GM23338 (cell line): ENCODE results near the gene ZNF10. TPM values are rescaled to one million over a fixed set of nuclear protein-coding genes. Genes with fewer than 3 reads are reported as not detected.

Experiments
- ATAC-seq: fragments of 200-7000 bp; cut with Tn5 transposase; 3 replicates; pipeline ENCODE4 v1.9.1; 2020
- DNase-seq: peaks from one replicate; pipeline ENCODE4 v3.0.0-alpha.2; 2015; ENCODE audit warnings: low spot score
- H2AFZ ChIP-seq: fragments of 200-600 bp; sonication (generic); 2 replicates; pipeline ENCODE4 v1.8.0; 2016; ENCODE audit warnings: antibody characterized with exemption, mild to moderate bottlenecking, moderate library complexity
- H3F3A ChIP-seq: fragments of 200-600 bp; sonication (generic); replicated peaks from 2 replicates; pipeline ENCODE4 v1.8.0; 2017; ENCODE audit warnings: antibody characterized with exemption, mixed run types, low read depth
- H3K27ac ChIP-seq: fragments of 200-600 bp; sonication (generic); 2 replicates; pipeline ENCODE4 v1.6.1; 2016; ENCODE audit warnings: low read depth
- H3K27me3 ChIP-seq: fragments of 200-600 bp; sonication (generic); 2 replicates; pipeline ENCODE4 v1.8.0; 2016; ENCODE audit warnings: mild to moderate bottlenecking, mixed run types, moderate library complexity; ENCODE audit not compliant: insufficient read depth
- H3K36me3 ChIP-seq: fragments of 200-600 bp; sonication (generic); 2 replicates; pipeline ENCODE4 v1.8.0; 2016; ENCODE audit warnings: mild to moderate bottlenecking; ENCODE audit not compliant: insufficient read depth
- H3K4me1 ChIP-seq: fragments of 200-600 bp; sonication (generic); 2 replicates; pipeline ENCODE4 v1.8.0; 2016; ENCODE audit warnings: mild to moderate bottlenecking, moderate library complexity; ENCODE audit not compliant: insufficient read depth
- H3K4me2 ChIP-seq: fragments of 200-600 bp; sonication (generic); 2 replicates; pipeline ENCODE4 v1.7.1; 2017; ENCODE audit warnings: mixed run types
- H3K4me3 ChIP-seq: fragments of 200-600 bp; sonication (generic); 2 replicates; pipeline ENCODE4 v1.6.1; 2016; ENCODE audit warnings: mixed run types
- H3K79me2 ChIP-seq: fragments of 200-600 bp; sonication (generic); replicated peaks from 2 replicates; pipeline ENCODE4 v1.8.0; 2017; ENCODE audit warnings: mild to moderate bottlenecking; ENCODE audit not compliant: insufficient read depth
- H3K9me2 ChIP-seq: fragments of 200-600 bp; sonication (generic); 2 replicates; pipeline ENCODE4 v1.8.0; 2017; ENCODE audit not compliant: insufficient read depth
- H4K20me1 ChIP-seq: fragments of 200-600 bp; sonication (generic); replicated peaks from 2 replicates; pipeline ENCODE4 v1.8.0; 2017; ENCODE audit warnings: mild to moderate bottlenecking; ENCODE audit not compliant: insufficient read depth
- H3K27ac Mint-ChIP-seq: 2 replicates; pipeline ENCODE4 v1.8.0; 2020; ENCODE audit warnings: inconsistent platforms, mild to moderate bottlenecking, moderate library complexity, mixed read lengths
- H3K27me3 Mint-ChIP-seq: 3 replicates; pipeline ENCODE4 v1.8.0; 2022; ENCODE audit warnings: low read depth, mild to moderate bottlenecking, moderate library complexity, mixed read lengths, inconsistent platforms; ENCODE audit not compliant: insufficient read depth, poor library complexity
- H3K36me3 Mint-ChIP-seq: 3 replicates; pipeline ENCODE4 v1.8.0; 2021; ENCODE audit warnings: low read depth, mild to moderate bottlenecking, inconsistent platforms, moderate library complexity, mixed read lengths
- H3K4me1 Mint-ChIP-seq: 3 replicates; pipeline ENCODE4 v1.8.0; 2020; ENCODE audit warnings: mild to moderate bottlenecking, inconsistent platforms, mixed read lengths
- H3K4me3 Mint-ChIP-seq: 3 replicates; pipeline ENCODE4 v1.8.0; 2021; ENCODE audit warnings: moderate library complexity, mild to moderate bottlenecking, inconsistent platforms, mixed read lengths
- H3K9me3 Mint-ChIP-seq: 3 replicates; pipeline ENCODE4 v1.8.0; 2020; ENCODE audit warnings: moderate library complexity, mild to moderate bottlenecking, inconsistent platforms, mixed read lengths
- CREB1 ChIP-seq: fragments of 250-450 bp; sonication (Bioruptor Pico); IDR thresholded peaks from 2 replicates; pipeline ENCODE4 v1.5.0; 2020; ENCODE audit warnings: low read depth, mild to moderate bottlenecking, moderate library complexity
- ETS1 ChIP-seq: IDR thresholded peaks from 2 replicates; pipeline ENCODE4 v1.6.1; 2016; ENCODE audit warnings: antibody characterized with exemption
- EZH2 ChIP-seq: fragments of 200-600 bp; sonication (generic); IDR thresholded peaks from one replicate; pipeline ENCODE4 v1.8.0; 2017; ENCODE audit warnings: antibody characterized with exemption, mild to moderate bottlenecking, low read depth; ENCODE audit not compliant: unreplicated experiment
- EZH2phosphoT487 ChIP-seq: fragments of 200-600 bp; sonication (generic); IDR thresholded peaks from one replicate; pipeline ENCODE4 v1.8.1; 2018; ENCODE audit warnings: antibody characterized with exemption; ENCODE audit not compliant: unreplicated experiment
- JUNB ChIP-seq: IDR thresholded peaks from one replicate; pipeline ENCODE4 v1.6.1; 2016; ENCODE audit warnings: antibody characterized with exemption; ENCODE audit not compliant: unreplicated experiment
- NANOG ChIP-seq: IDR thresholded peaks from 2 replicates; pipeline ENCODE4 v1.6.1; 2016; ENCODE audit warnings: antibody characterized with exemption, borderline replicate concordance
- POLR2AphosphoS5 ChIP-seq: IDR thresholded peaks from 2 replicates; pipeline ENCODE4 v1.6.1; 2016; ENCODE audit warnings: antibody characterized with exemption, low read depth
- REST ChIP-seq: IDR thresholded peaks from one replicate; pipeline ENCODE4 v1.6.1; 2018; ENCODE audit warnings: antibody characterized with exemption; ENCODE audit not compliant: unreplicated experiment
- STAT1 ChIP-seq: IDR thresholded peaks from one replicate; pipeline ENCODE4 v1.6.1; 2016; ENCODE audit warnings: antibody characterized with exemption; ENCODE audit not compliant: unreplicated experiment
- ZNF114 ChIP-seq: fragments of 250-450 bp; sonication (Bioruptor Pico); IDR thresholded peaks from 2 replicates; pipeline ENCODE4 v1.5.0; 2020; ENCODE audit warnings: mild to moderate bottlenecking, moderate library complexity
- ZNF331 ChIP-seq: fragments of 250-450 bp; sonication (Bioruptor Pico); IDR thresholded peaks from 2 replicates; pipeline ENCODE4 v1.5.0; 2020; ENCODE audit warnings: low read depth, mild to moderate bottlenecking, moderate library complexity
- polyA plus RNA-seq: library from polyadenylated mRNA; unstranded; fragments of >200 nt; fragmentation: Nextera tagmentation; extraction: Ambion mirVana; gene quantifications from 2 replicates; pipeline ENCODE4 v1.2.1, GENCODE V29; 2016
- total RNA-seq: library from RNA; depleted of rRNA; stranded (reverse); fragments of >200 nt; shearing (Covaris generic); gene quantifications from 2 replicates; pipeline ENCODE4 v1.2.3, GENCODE V29; 2014
- TF ChIP-seq, protein P1 (sequence below), 2 experiments: fragments of 200-600 bp in 1 of 2; sonication (generic) in 1 of 2; conservative IDR thresholded peaks; 2 replicates each; pipeline versions ENCODE4 v1.5.1 to v1.6.1; 2016 to 2017; ENCODE audit warnings: antibody characterized with exemption in 2 of 2, low read depth in 2 of 2, mild to moderate bottlenecking in 2 of 2, moderate library complexity in 1 of 2
- TF ChIP-seq, protein P2 (sequence below): fragments of 250-450 bp; sonication (Bioruptor Pico); IDR thresholded peaks from 2 replicates; pipeline ENCODE4 v1.5.0; 2020; ENCODE audit warnings: mild to moderate bottlenecking, moderate library complexity

The ZNF10 gene
- total and polyA plus RNA-seq, 2 experiments from 2014 or later = 8.2 to 18.5 TPM

DNA sequence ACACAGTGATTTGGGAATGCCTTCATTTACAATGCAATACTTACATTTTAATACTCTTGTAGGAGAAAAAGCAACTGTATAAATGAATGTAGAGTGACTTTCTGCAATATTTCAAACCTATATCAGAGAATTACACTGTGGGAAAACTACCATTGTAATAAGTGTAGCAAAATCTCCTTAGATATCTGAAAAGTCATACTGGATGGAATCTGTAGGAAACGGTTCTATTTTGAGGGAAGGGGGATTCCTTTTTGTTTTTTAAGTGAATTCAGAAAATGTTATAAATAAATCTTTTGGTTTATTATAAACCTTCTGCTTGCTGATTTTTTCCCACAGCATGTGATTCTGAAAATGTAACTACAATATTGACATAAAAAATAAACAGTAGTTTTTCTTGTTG lies 23.3 kb upstream of the ZNF10 start:
- Histone ChIP-seq H3K36me3 (peaks cover 81% of the 10 kb centered on the region), H3F3A (no peaks in the 10 kb centered on the region), H3K4me3 (no peak overlapping the region), H4K20me1 (no peaks in the 10 kb centered on the region), H3K4me2 (no peak overlapping the region), H3K4me1 (no peaks in the 10 kb centered on the region), H3K27ac (no peak overlapping the region), H3K27me3 (no peaks in the 10 kb centered on the region), H3K9me2 (no peaks in the 10 kb centered on the region), H3K79me2 (peaks cover 14% of the 10 kb centered on the region; the same call in 1 of the 2 replicates), H2AFZ (no peak overlapping the region)
- Mint-ChIP-seq H3K4me3 (no peak overlapping the region), H3K36me3 (peaks cover 99% of the 10 kb centered on the region), H3K4me1 (no peaks in the 10 kb centered on the region), H3K27me3 (no peaks in the 10 kb centered on the region), H3K27ac (no peak overlapping the region), H3K9me3 (peaks cover 98% of the 10 kb centered on the region)
- TF ChIP-seq, protein P1, sequence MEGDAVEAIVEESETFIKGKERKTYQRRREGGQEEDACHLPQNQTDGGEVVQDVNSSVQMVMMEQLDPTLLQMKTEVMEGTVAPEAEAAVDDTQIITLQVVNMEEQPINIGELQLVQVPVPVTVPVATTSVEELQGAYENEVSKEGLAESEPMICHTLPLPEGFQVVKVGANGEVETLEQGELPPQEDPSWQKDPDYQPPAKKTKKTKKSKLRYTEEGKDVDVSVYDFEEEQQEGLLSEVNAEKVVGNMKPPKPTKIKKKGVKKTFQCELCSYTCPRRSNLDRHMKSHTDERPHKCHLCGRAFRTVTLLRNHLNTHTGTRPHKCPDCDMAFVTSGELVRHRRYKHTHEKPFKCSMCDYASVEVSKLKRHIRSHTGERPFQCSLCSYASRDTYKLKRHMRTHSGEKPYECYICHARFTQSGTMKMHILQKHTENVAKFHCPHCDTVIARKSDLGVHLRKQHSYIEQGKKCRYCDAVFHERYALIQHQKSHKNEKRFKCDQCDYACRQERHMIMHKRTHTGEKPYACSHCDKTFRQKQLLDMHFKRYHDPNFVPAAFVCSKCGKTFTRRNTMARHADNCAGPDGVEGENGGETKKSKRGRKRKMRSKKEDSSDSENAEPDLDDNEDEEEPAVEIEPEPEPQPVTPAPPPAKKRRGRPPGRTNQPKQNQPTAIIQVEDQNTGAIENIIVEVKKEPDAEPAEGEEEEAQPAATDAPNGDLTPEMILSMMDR (conservative IDR thresholded peaks at IDR 0.05; ENCODE audit: low read depth in 2 of 2) = no peak
- TF ChIP-seq ZNF331 (CRISPR knock-in tag) = no peak
- no peak for TF ChIP-seq POLR2AphosphoS5
- TF ChIP-seq STAT1 = no peak
- TF ChIP-seq ETS1 = no peak
- no peak for TF ChIP-seq EZH2
- no peak for TF ChIP-seq CREB1 (CRISPR knock-in tag)
- TF ChIP-seq REST = no peak
- TF ChIP-seq NANOG = no peak
- no peak for TF ChIP-seq EZH2phosphoT487
- TF ChIP-seq, protein P2, sequence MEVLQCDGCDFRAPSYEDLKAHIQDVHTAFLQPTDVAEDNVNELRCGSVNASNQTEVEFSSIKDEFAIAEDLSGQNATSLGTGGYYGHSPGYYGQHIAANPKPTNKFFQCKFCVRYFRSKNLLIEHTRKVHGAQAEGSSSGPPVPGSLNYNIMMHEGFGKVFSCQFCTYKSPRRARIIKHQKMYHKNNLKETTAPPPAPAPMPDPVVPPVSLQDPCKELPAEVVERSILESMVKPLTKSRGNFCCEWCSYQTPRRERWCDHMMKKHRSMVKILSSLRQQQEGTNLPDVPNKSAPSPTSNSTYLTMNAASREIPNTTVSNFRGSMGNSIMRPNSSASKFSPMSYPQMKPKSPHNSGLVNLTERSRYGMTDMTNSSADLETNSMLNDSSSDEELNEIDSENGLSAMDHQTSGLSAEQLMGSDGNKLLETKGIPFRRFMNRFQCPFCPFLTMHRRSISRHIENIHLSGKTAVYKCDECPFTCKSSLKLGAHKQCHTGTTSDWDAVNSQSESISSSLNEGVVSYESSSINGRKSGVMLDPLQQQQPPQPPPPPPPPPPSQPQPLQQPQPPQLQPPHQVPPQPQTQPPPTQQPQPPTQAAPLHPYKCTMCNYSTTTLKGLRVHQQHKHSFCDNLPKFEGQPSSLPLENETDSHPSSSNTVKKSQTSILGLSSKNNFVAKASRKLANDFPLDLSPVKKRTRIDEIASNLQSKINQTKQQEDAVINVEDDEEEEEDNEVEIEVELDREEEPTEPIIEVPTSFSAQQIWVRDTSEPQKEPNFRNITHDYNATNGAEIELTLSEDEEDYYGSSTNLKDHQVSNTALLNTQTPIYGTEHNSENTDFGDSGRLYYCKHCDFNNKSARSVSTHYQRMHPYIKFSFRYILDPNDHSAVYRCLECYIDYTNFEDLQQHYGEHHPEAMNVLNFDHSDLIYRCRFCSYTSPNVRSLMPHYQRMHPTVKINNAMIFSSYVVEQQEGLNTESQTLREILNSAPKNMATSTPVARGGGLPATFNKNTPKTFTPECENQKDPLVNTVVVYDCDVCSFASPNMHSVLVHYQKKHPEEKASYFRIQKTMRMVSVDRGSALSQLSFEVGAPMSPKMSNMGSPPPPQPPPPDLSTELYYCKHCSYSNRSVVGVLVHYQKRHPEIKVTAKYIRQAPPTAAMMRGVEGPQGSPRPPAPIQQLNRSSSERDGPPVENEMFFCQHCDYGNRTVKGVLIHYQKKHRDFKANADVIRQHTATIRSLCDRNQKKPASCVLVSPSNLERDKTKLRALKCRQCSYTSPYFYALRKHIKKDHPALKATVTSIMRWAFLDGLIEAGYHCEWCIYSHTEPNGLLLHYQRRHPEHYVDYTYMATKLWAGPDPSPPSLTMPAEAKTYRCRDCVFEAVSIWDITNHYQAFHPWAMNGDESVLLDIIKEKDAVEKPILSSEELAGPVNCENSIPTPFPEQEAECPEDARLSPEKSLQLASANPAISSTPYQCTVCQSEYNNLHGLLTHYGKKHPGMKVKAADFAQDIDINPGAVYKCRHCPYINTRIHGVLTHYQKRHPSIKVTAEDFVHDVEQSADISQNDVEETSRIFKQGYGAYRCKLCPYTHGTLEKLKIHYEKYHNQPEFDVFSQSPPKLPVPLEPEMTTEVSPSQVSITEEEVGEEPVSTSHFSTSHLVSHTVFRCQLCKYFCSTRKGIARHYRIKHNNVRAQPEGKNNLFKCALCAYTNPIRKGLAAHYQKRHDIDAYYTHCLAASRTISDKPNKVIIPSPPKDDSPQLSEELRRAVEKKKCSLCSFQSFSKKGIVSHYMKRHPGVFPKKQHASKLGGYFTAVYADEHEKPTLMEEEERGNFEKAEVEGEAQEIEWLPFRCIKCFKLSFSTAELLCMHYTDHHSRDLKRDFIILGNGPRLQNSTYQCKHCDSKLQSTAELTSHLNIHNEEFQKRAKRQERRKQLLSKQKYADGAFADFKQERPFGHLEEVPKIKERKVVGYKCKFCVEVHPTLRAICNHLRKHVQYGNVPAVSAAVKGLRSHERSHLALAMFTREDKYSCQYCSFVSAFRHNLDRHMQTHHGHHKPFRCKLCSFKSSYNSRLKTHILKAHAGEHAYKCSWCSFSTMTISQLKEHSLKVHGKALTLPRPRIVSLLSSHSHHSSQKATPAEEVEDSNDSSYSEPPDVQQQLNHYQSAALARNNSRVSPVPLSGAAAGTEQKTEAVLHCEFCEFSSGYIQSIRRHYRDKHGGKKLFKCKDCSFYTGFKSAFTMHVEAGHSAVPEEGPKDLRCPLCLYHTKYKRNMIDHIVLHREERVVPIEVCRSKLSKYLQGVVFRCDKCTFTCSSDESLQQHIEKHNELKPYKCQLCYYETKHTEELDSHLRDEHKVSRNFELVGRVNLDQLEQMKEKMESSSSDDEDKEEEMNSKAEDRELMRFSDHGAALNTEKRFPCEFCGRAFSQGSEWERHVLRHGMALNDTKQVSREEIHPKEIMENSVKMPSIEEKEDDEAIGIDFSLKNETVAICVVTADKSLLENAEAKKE (CRISPR knock-in tag) = no peak
- TF ChIP-seq JUNB = no peak
- TF ChIP-seq ZNF114 = no peak
- ATAC-seq = no peak
- DNase-seq = no peak
